ENCODE measurements around the gene NOS1AP.

GRCh38 chr1:162327144-162327787 is 257.8 kb downstream of the NOS1AP start:
- TF ChIP-seq TOX (CRISPR knock-in tag; IDR thresholded peaks at IDR 0.05; ENCODE audit: borderline replicate concordance) (no peak), SNAI2 (CRISPR knock-in tag; IDR thresholded peaks at IDR 0.05) (no peak), CREB5 (CRISPR knock-in tag; IDR thresholded peaks at IDR 0.05; ENCODE audit: low read depth) (no peak), ZFP3 (CRISPR knock-in tag; IDR thresholded peaks at IDR 0.05) (no peak), POU6F1 (CRISPR knock-in tag; IDR thresholded peaks at IDR 0.05; ENCODE audit: borderline replicate concordance, low read depth) (no peak), BACH2 (CRISPR knock-in tag; IDR thresholded peaks at IDR 0.05; ENCODE audit: borderline replicate concordance) (no peak), OSR1 (CRISPR knock-in tag; IDR thresholded peaks at IDR 0.05) (no peak)

Data from SK-N-SH treated with all-trans-retinoic acid at 6 μM for 48 hours (cell line).